K562 (cell line): ENCODE data around the gene ATP2A2. TPM values are rescaled to one million over a fixed set of nuclear protein-coding genes. Genes with fewer than 3 reads are reported as not detected.

Experiments
- FOXA3 ChIP-seq, 2 experiments: fragments of 450-650 bp in 1 of 2; sonication (generic) in 1 of 2; formaldehyde crosslinking; IDR thresholded peaks in 1 of 2; conservative IDR thresholded peaks in 1 of 2; 2 replicates each; pipeline versions ENCODE4 v1.4.0 to v1.8.0; 2020 to 2022; ENCODE audit warnings: mild to moderate bottlenecking in 2 of 2, missing genetic modification reagents in 1 of 2
- NR2F6 ChIP-seq: fragments of 450-650 bp; formaldehyde crosslinking; IDR thresholded peaks from 2 replicates; pipeline ENCODE4 v1.4.0; 2020; ENCODE audit warnings: mild to moderate bottlenecking
- PML ChIP-seq: IDR thresholded peaks from 2 replicates; pipeline ENCODE4 v1.6.1; 2012; ENCODE audit warnings: low read length, inconsistent platforms
- PYGO2 ChIP-seq: fragments of 450-650 bp; IDR thresholded peaks from 2 replicates; pipeline ENCODE4 v1.6.1; 2016; ENCODE audit warnings: mild to moderate bottlenecking, missing genetic modification characterization, moderate library complexity, missing compliant biosample characterization
- ZBTB8A ChIP-seq: fragments of 450-650 bp; IDR thresholded peaks from 2 replicates; pipeline ENCODE4 v1.6.1; 2018; ENCODE audit warnings: mild to moderate bottlenecking, moderate library complexity; ENCODE audit not compliant: partially characterized antibody
- ZNF316 ChIP-seq: fragments of 450-650 bp; IDR thresholded peaks from 2 replicates; pipeline ENCODE4 v1.6.1; 2016
- ZNF79 ChIP-seq: fragments of 250-450 bp; sonication (Bioruptor Pico); IDR thresholded peaks from 2 replicates; pipeline ENCODE4 v1.4.0; 2020; ENCODE audit warnings: low read depth, mild to moderate bottlenecking, moderate library complexity
- polyA plus RNA-seq, 8 experiments: library from polyadenylated mRNA; depleted of rRNA in 4 of 8; stranded (reverse) in 5 of 8; unstranded in 3 of 8; fragments of >200 nt; fragmentation: Nextera tagmentation in 2 of 8; fragmentation: Illumina TruSeq in 1 of 8; extraction: Ambion mirVana in 2 of 8; extraction: Trizol in 1 of 8; gene quantifications; 2 replicates each; pipeline versions ENCODE4 v1.2.1 to v1.2.3, GENCODE V29; 2011 to 2014; ENCODE audit warnings: inconsistent platforms in 1 of 8, missing spikeins in 1 of 8
- total RNA-seq, 7 experiments: library from RNA; depleted of rRNA in 6 of 7; stranded (reverse); fragments of >200 nt in 6 of 7; fragmentation: Illumina TruSeq in 2 of 7; extraction: Trizol in 2 of 7; gene quantifications; 2 replicates each; pipeline versions ENCODE4 v1.2.1 to v1.2.3, GENCODE V29; 2011 to 2021; ENCODE audit warnings: low replicate concordance in 1 of 7
- TF ChIP-seq, protein P1 (sequence below): fragments of 250-450 bp; sonication (Bioruptor Pico); IDR thresholded peaks from 2 replicates; pipeline ENCODE4 v1.5.0; 2021; ENCODE audit warnings: mild to moderate bottlenecking, borderline replicate concordance
- TF ChIP-seq, protein P2 (sequence below): sonication (generic); formaldehyde crosslinking; IDR thresholded peaks from 2 replicates; pipeline ENCODE4 v1.8.0; 2022; ENCODE audit warnings: mild to moderate bottlenecking, missing genetic modification reagents
- TF ChIP-seq, protein P3 (sequence below): fragments of 450-650 bp; IDR thresholded peaks from 2 replicates; pipeline ENCODE4 v1.6.1; 2018; ENCODE audit not compliant: partially characterized antibody
- TF ChIP-seq, protein P4 (sequence below): fragments of 450-650 bp; IDR thresholded peaks from one replicate; pipeline ENCODE4 v1.6.1; 2018; ENCODE audit warnings: mild to moderate bottlenecking, moderate library complexity; ENCODE audit not compliant: partially characterized antibody
- TF ChIP-seq, protein P5 (sequence below): sonication (generic); formaldehyde crosslinking; IDR thresholded peaks from 2 replicates; pipeline ENCODE4 v1.8.1; 2022; ENCODE audit warnings: missing genetic modification reagents
- TF ChIP-seq, protein P6 (sequence below): sonication (generic); formaldehyde crosslinking; IDR thresholded peaks from 2 replicates; pipeline ENCODE4 v1.8.1; 2023; ENCODE audit warnings: mild to moderate bottlenecking, missing genetic modification reagents, moderate library complexity

ATP2A2 gene
- total and polyA plus RNA-seq, 9 of the 15 experiments (the other 6 are each of a cell fraction or from before 2014, with no cell fraction given): 5.2 to 205 (median 51.6) TPM

DNA sequence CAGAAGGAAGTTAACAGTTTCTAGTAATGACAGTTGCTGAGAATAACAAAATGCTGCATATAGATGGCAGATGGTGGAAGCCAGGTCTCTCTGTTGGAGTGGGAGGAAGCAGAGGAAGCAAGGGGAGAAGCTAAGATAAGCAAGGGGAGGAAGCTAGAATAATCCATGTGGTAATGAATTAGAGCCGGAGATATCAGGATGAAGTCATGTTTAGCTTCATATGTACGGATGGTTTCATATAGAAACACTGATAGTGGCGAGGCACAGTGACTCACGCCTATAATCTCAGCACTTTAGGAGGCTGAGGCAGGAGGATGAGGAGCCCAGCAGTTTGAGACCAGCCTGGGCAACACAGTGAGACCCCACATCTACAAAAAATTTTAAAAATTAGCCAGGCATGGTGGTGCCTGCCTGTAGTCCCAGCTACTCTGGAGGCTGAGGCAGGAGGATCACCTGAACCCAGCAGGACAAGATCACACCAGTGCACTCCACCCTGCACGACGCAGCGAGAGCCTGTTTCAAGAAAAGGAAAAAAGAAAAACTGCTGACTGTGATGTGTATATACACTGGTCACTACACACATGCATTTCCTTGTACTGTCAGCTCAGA, 73.2 kb downstream of the ATP2A2 start (continued):
- TF ChIP-seq FOXA3 (CRISPR knock-in tag; conservative IDR thresholded peaks at IDR 0.05 in 1 of 2, IDR thresholded peaks at IDR 0.05 in 1 of 2): no peak
- TF ChIP-seq, protein P1, sequence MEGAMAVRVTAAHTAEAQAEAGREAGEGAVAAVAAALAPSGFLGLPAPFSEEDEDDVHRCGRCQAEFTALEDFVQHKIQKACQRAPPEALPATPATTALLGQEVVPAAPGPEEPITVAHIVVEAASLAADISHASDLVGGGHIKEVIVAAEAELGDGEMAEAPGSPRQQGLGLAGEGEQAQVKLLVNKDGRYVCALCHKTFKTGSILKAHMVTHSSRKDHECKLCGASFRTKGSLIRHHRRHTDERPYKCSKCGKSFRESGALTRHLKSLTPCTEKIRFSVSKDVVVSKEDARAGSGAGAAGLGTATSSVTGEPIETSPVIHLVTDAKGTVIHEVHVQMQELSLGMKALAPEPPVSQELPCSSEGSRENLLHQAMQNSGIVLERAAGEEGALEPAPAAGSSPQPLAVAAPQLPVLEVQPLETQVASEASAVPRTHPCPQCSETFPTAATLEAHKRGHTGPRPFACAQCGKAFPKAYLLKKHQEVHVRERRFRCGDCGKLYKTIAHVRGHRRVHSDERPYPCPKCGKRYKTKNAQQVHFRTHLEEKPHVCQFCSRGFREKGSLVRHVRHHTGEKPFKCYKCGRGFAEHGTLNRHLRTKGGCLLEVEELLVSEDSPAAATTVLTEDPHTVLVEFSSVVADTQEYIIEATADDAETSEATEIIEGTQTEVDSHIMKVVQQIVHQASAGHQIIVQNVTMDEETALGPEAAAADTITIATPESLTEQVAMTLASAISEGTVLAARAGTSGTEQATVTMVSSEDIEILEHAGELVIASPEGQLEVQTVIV: no peak
- peak; percentile 70 for TF ChIP-seq ZNF316
- TF ChIP-seq ZBTB8A: no peak
- TF ChIP-seq, protein P2, sequence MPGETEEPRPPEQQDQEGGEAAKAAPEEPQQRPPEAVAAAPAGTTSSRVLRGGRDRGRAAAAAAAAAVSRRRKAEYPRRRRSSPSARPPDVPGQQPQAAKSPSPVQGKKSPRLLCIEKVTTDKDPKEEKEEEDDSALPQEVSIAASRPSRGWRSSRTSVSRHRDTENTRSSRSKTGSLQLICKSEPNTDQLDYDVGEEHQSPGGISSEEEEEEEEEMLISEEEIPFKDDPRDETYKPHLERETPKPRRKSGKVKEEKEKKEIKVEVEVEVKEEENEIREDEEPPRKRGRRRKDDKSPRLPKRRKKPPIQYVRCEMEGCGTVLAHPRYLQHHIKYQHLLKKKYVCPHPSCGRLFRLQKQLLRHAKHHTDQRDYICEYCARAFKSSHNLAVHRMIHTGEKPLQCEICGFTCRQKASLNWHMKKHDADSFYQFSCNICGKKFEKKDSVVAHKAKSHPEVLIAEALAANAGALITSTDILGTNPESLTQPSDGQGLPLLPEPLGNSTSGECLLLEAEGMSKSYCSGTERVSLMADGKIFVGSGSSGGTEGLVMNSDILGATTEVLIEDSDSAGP: no peak
- TF ChIP-seq, protein P3, sequence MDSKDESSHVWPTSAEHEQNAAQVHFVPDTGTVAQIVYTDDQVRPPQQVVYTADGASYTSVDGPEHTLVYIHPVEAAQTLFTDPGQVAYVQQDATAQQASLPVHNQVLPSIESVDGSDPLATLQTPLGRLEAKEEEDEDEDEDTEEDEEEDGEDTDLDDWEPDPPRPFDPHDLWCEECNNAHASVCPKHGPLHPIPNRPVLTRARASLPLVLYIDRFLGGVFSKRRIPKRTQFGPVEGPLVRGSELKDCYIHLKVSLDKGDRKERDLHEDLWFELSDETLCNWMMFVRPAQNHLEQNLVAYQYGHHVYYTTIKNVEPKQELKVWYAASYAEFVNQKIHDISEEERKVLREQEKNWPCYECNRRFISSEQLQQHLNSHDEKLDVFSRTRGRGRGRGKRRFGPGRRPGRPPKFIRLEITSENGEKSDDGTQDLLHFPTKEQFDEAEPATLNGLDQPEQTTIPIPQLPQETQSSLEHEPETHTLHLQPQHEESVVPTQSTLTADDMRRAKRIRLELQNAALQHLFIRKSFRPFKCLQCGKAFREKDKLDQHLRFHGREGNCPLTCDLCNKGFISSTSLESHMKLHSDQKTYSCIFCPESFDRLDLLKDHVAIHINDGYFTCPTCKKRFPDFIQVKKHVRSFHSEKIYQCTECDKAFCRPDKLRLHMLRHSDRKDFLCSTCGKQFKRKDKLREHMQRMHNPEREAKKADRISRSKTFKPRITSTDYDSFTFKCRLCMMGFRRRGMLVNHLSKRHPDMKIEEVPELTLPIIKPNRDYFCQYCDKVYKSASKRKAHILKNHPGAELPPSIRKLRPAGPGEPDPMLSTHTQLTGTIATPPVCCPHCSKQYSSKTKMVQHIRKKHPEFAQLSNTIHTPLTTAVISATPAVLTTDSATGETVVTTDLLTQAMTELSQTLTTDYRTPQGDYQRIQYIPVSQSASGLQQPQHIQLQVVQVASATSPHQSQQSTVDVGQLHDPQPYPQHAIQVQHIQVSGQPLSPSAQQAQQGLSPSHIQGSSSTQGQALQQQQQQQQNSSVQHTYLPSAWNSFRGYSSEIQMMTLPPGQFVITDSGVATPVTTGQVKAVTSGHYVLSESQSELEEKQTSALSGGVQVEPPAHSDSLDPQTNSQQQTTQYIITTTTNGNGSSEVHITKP: peak; percentile 36
- TF ChIP-seq, protein P4, sequence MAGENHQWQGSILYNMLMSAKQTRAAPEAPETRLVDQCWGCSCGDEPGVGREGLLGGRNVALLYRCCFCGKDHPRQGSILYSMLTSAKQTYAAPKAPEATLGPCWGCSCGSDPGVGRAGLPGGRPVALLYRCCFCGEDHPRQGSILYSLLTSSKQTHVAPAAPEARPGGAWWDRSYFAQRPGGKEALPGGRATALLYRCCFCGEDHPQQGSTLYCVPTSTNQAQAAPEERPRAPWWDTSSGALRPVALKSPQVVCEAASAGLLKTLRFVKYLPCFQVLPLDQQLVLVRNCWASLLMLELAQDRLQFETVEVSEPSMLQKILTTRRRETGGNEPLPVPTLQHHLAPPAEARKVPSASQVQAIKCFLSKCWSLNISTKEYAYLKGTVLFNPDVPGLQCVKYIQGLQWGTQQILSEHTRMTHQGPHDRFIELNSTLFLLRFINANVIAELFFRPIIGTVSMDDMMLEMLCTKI: no peak
- TF ChIP-seq, protein P5, sequence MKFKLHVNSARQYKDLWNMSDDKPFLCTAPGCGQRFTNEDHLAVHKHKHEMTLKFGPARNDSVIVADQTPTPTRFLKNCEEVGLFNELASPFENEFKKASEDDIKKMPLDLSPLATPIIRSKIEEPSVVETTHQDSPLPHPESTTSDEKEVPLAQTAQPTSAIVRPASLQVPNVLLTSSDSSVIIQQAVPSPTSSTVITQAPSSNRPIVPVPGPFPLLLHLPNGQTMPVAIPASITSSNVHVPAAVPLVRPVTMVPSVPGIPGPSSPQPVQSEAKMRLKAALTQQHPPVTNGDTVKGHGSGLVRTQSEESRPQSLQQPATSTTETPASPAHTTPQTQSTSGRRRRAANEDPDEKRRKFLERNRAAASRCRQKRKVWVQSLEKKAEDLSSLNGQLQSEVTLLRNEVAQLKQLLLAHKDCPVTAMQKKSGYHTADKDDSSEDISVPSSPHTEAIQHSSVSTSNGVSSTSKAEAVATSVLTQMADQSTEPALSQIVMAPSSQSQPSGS (CRISPR knock-in tag): no peak
- TF ChIP-seq PML: peak; percentile 95
- TF ChIP-seq, protein P6, sequence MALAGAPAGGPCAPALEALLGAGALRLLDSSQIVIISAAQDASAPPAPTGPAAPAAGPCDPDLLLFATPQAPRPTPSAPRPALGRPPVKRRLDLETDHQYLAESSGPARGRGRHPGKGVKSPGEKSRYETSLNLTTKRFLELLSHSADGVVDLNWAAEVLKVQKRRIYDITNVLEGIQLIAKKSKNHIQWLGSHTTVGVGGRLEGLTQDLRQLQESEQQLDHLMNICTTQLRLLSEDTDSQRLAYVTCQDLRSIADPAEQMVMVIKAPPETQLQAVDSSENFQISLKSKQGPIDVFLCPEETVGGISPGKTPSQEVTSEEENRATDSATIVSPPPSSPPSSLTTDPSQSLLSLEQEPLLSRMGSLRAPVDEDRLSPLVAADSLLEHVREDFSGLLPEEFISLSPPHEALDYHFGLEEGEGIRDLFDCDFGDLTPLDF (CRISPR knock-in tag): no peak
- TF ChIP-seq PYGO2 (tag): no peak
- no peak for TF ChIP-seq NR2F6 (CRISPR knock-in tag)
- TF ChIP-seq ZNF79 (CRISPR knock-in tag): no peak
